Measurements from ENCODE around the gene ACTR8.

The ACTR8 gene

GRCh38 chr3:53824795-53825194, 57.2 kb downstream of the ACTR8 start:
- no peak overlapping the region for H3K4me3 ChIP-seq (ENCODE audit: low read depth, low read length)
- no peak for TF ChIP-seq CTCF (IDR thresholded peaks at IDR 0.05; ENCODE audit: borderline replicate concordance, insufficient read depth, low read depth, low read length)

- no peak overlapping the region for H3K4me3 ChIP-seq (ENCODE audit: low read depth, low read length)
- no peak for TF ChIP-seq CTCF (IDR thresholded peaks at IDR 0.05; ENCODE audit: borderline replicate concordance, insufficient read depth, low read depth, low read length)
Measured at GRCh38 chr3:53823956-53824657, 57.8 kb downstream of the ACTR8 start.

GRCh38 chr3:53823026-53823955, 58.7 kb downstream of the ACTR8 start:
- no peak for TF ChIP-seq CTCF (IDR thresholded peaks at IDR 0.05; ENCODE audit: borderline replicate concordance, insufficient read depth, low read depth, low read length)

GRCh38 chr3:53822331-53822741, 59.6 kb downstream of the ACTR8 start:
- no peak overlapping the region for H3K4me3 ChIP-seq (ENCODE audit: low read depth, low read length)
- no peak for TF ChIP-seq CTCF (IDR thresholded peaks at IDR 0.05; ENCODE audit: borderline replicate concordance, insufficient read depth, low read depth, low read length)

More at GRCh38 chr3:53823026-53823955, 58.7 kb downstream of the ACTR8 start:
- no peak overlapping the region for H3K4me3 ChIP-seq (ENCODE audit: low read depth, low read length)

- TF ChIP-seq CTCF (IDR thresholded peaks at IDR 0.05; ENCODE audit: borderline replicate concordance, insufficient read depth, low read depth, low read length): no peak
- H3K4me3 ChIP-seq (ENCODE audit: low read depth, low read length): no peak overlapping the region
Measured at GRCh38 chr3:53821631-53822121, 60.3 kb downstream of the ACTR8 start.

GRCh38 chr3:53820756-53821580, 61.0 kb downstream of the ACTR8 start:
- TF ChIP-seq CTCF (IDR thresholded peaks at IDR 0.05; ENCODE audit: borderline replicate concordance, insufficient read depth, low read depth, low read length): no peak
- H3K4me3 ChIP-seq (ENCODE audit: low read depth, low read length): no peak overlapping the region
